HG03039 (cell line): ENCODE data around the gene SH3RF3.

Source experiments
- ATAC-seq: cut with Tn5 transposase; IDR thresholded peaks from one replicate; pipeline ENCODE4 v1.9.1; 2021; ENCODE audit warnings: mild to moderate bottlenecking, moderate library complexity; ENCODE audit not compliant: unreplicated experiment

The SH3RF3 gene

GRCh38 chr2:109382951-109383350 lies 253.9 kb downstream of the SH3RF3 start:
- ATAC-seq = no peak

GRCh38 chr2:109383505-109384307 lies 254.7 kb downstream of the SH3RF3 start:
- no peak for ATAC-seq

- no peak for ATAC-seq
Measured at GRCh38 chr2:109384308-109385271, 255.6 kb downstream of the SH3RF3 start.

GRCh38 chr2:109385506-109385905 lies 256.5 kb downstream of the SH3RF3 start:
- no peak for ATAC-seq

GRCh38 chr2:109386004-109386695 lies 257.1 kb downstream of the SH3RF3 start:
- ATAC-seq = no peak

GRCh38 chr2:109387221-109387735 lies 258.3 kb downstream of the SH3RF3 start:
- ATAC-seq = no peak

- no peak for ATAC-seq
Measured at GRCh38 chr2:109387778-109388469, 258.9 kb downstream of the SH3RF3 start.

GRCh38 chr2:109391243-109391642 lies 262.2 kb downstream of the SH3RF3 start:
- no peak for ATAC-seq

- ATAC-seq = no peak
Measured at GRCh38 chr2:109392140-109392539, 263.1 kb downstream of the SH3RF3 start.

- ATAC-seq = no peak
Measured at GRCh38 chr2:109392816-109393661, 264.0 kb downstream of the SH3RF3 start.

GRCh38 chr2:109393662-109393972 lies 264.6 kb downstream of the SH3RF3 start:
- ATAC-seq = no peak

- ATAC-seq = no peak
Measured at GRCh38 chr2:109395494-109396201, 266.6 kb downstream of the SH3RF3 start.

- no peak for ATAC-seq
Measured at GRCh38 chr2:109396202-109397180, 267.5 kb downstream of the SH3RF3 start.

- no peak for ATAC-seq
Measured at GRCh38 chr2:109397893-109398292, 268.9 kb downstream of the SH3RF3 start.

GRCh38 chr2:109398366-109399015 lies 269.5 kb downstream of the SH3RF3 start:
- ATAC-seq = no peak

GRCh38 chr2:109399066-109399465 lies 270.1 kb downstream of the SH3RF3 start:
- no peak for ATAC-seq

- no peak for ATAC-seq
Measured at GRCh38 chr2:109400102-109400501, 271.1 kb downstream of the SH3RF3 start.
